H1 (cell line): ENCODE measurements around the gene PPARD. TPM values are rescaled to one million over a fixed set of nuclear protein-coding genes. Genes with fewer than 3 reads are reported as not detected.

ENCODE experiments used
- CTCF ChIA-PET: fragments of 300-600 bp; sonication (Branson Sonifier 250); formaldehyde crosslinking; loops from one replicate; lab custom pipeline; 2021; ENCODE audit not compliant: partially characterized antibody; lab: Charles Lee
- POLR2A ChIA-PET: fragments of 300-600 bp; sonication (Branson Sonifier 250); formaldehyde crosslinking; loops from one replicate; lab custom pipeline; 2021; ENCODE audit warnings: inconsistent platforms; ENCODE audit not compliant: partially characterized antibody; lab: Charles Lee
- DNase-seq, 2 experiments: peaks; one replicate each; pipeline versions ENCODE4 v3.0.0 to v3.0.0-alpha.2; 2010 to 2022; ENCODE audit warnings: low spot score in 2 of 2, low read depth in 1 of 2, mixed read lengths in 1 of 2
- FAIRE-seq: peaks from 2 replicates; lab custom pipeline; 2011; peaks lifted over from hg19 to GRCh38; lab: Jason Lieb, UNC
- H2AFZ ChIP-seq: 2 replicates; pipeline ENCODE4 v1.8.1; 2012; ENCODE audit warnings: low read length, inconsistent platforms
- H2AK5ac ChIP-seq: 2 replicates; pipeline ENCODE4 v1.6.1; 2013; ENCODE audit warnings: low read depth, low read length
- H2BK120ac ChIP-seq: replicated peaks from 2 replicates; pipeline ENCODE3; 2013; ENCODE audit warnings: low read depth, low read length, inconsistent platforms
- H2BK12ac ChIP-seq: 2 replicates; pipeline ENCODE4 v1.6.1; 2013; ENCODE audit warnings: low read depth, low read length
- H2BK15ac ChIP-seq: 2 replicates; pipeline ENCODE4 v1.6.1; 2013; ENCODE audit warnings: low read length
- H2BK20ac ChIP-seq: 2 replicates; pipeline ENCODE4 v1.6.1; 2013; ENCODE audit warnings: low read length
- H2BK5ac ChIP-seq: 2 replicates; pipeline ENCODE4 v1.6.1; 2013; ENCODE audit warnings: low read depth, low read length
- H3K14ac ChIP-seq: 2 replicates; pipeline ENCODE4 v1.6.1; 2013; ENCODE audit warnings: inconsistent platforms; ENCODE audit not compliant: insufficient read length
- H3K18ac ChIP-seq: 2 replicates; pipeline ENCODE4 v1.6.1; 2013; ENCODE audit warnings: low read length; ENCODE audit errors: extremely low read depth
- H3K23ac ChIP-seq: 2 replicates; pipeline ENCODE4 v1.6.1; 2013; ENCODE audit warnings: inconsistent platforms; ENCODE audit not compliant: insufficient read length
- H3K23me2 ChIP-seq: 2 replicates; pipeline ENCODE4 v1.6.1; 2013; ENCODE audit warnings: low read depth, low read length
- H3K27ac ChIP-seq: 2 replicates; pipeline ENCODE4 v1.6.1; 2011; ENCODE audit warnings: low read depth, low read length, inconsistent platforms
- H3K27me3 ChIP-seq, 4 experiments: replicated peaks in 1 of 4; 1 replicate in 1 of 4; 2 replicates in 3 of 4; pipeline versions ENCODE4 v1.6.1 to v1.8.1; 2011 to 2013; ENCODE audit warnings: low read length in 3 of 4, mild to moderate bottlenecking in 3 of 4, inconsistent platforms in 2 of 4, mixed read lengths in 2 of 4, moderate library complexity in 1 of 4; ENCODE audit not compliant: control insufficient read depth in 3 of 4, insufficient read depth in 3 of 4; ENCODE audit errors: extremely low read depth in 1 of 4
- H3K36me3 ChIP-seq, 4 experiments: 2 replicates each; pipeline versions ENCODE4 v1.6.1 to v1.8.1; 2011 to 2013; ENCODE audit warnings: mild to moderate bottlenecking in 4 of 4, low read length in 3 of 4, moderate library complexity in 2 of 4, control low read depth in 1 of 4, inconsistent platforms in 1 of 4; ENCODE audit not compliant: insufficient read depth in 4 of 4, control insufficient read depth in 2 of 4
- H3K4ac ChIP-seq: replicated peaks from 2 replicates; pipeline ENCODE3; 2013; ENCODE audit warnings: low read length, low read depth, mixed read lengths, inconsistent platforms; ENCODE audit not compliant: insufficient read length
- H3K4me1 ChIP-seq, 4 experiments: replicated peaks in 1 of 4; 1 replicate in 1 of 4; 2 replicates in 3 of 4; pipeline versions ENCODE4 v1.6.1 to v1.8.1; 2011 to 2013; ENCODE audit warnings: low read length in 3 of 4, inconsistent platforms in 2 of 4, mixed read lengths in 1 of 4; ENCODE audit not compliant: insufficient read depth in 4 of 4, control insufficient read depth in 3 of 4
- H3K4me2 ChIP-seq, 2 experiments: 2 replicates each; pipeline versions ENCODE4 v1.6.1 to v1.8.1; 2011 to 2013; ENCODE audit warnings: low read depth in 2 of 2, low read length in 2 of 2, control low read depth in 1 of 2, inconsistent platforms in 1 of 2, mild to moderate bottlenecking in 1 of 2; ENCODE audit not compliant: insufficient read depth in 1 of 2
- H3K4me3 ChIP-seq, 4 experiments: fragments of 200-600, 300-600 bp in 1 of 4; sonication (generic), shearing (Covaris generic), sonication (Bioruptor Twin) in 1 of 4; 2 replicates each; pipeline versions ENCODE4 v1.5.1 to v1.8.1; 2011 to 2016; ENCODE audit warnings: low read length in 4 of 4, low read depth in 3 of 4, control low read depth in 2 of 4, inconsistent platforms in 2 of 4, mild to moderate bottlenecking in 2 of 4, mixed read lengths in 1 of 4, moderate library complexity in 1 of 4; ENCODE audit not compliant: insufficient read depth in 2 of 4; ENCODE audit errors: extremely low read depth in 1 of 4
- H3K56ac ChIP-seq: replicated peaks from 2 replicates; pipeline ENCODE3; 2013; ENCODE audit warnings: low read depth, mild to moderate bottlenecking, mixed read lengths, low read length, inconsistent platforms; ENCODE audit not compliant: insufficient read length
- H3K79me1 ChIP-seq: 2 replicates; pipeline ENCODE4 v1.6.1; 2013; ENCODE audit warnings: low read depth, low read length, control low read depth
- H3K79me2 ChIP-seq, 2 experiments: 2 replicates each; pipeline versions ENCODE4 v1.6.1 to v1.8.1; 2012 to 2013; ENCODE audit warnings: low read length in 2 of 2, mild to moderate bottlenecking in 2 of 2, inconsistent platforms in 1 of 2; ENCODE audit not compliant: insufficient read depth in 2 of 2, control insufficient read depth in 1 of 2
- H3K9ac ChIP-seq, 4 experiments: replicated peaks in 1 of 4; 1 replicate in 1 of 4; 2 replicates in 3 of 4; pipeline versions ENCODE4 v1.6.1 to v1.8.1; 2011 to 2013; ENCODE audit warnings: low read depth in 3 of 4, low read length in 3 of 4, control low read depth in 2 of 4, mild to moderate bottlenecking in 2 of 4, moderate library complexity in 2 of 4, inconsistent platforms in 1 of 4; ENCODE audit errors: extremely low read depth in 1 of 4
- H3K9me3 ChIP-seq, 2 experiments: 2 replicates each; pipeline versions ENCODE4 v1.6.1 to v1.8.1; 2012 to 2013; ENCODE audit warnings: mild to moderate bottlenecking in 2 of 2, moderate library complexity in 2 of 2, control low read depth in 1 of 2, inconsistent platforms in 1 of 2, low read depth in 1 of 2, low read length in 1 of 2, mixed read lengths in 1 of 2; ENCODE audit not compliant: insufficient read depth in 2 of 2
- H4K20me1 ChIP-seq, 2 experiments: replicated peaks in 1 of 2; 2 replicates each; pipeline versions ENCODE3 to v1.8.1; 2011 to 2013; ENCODE audit warnings: inconsistent platforms in 2 of 2, low read length in 2 of 2, mild to moderate bottlenecking in 1 of 2; ENCODE audit not compliant: insufficient read depth in 2 of 2, control insufficient read depth in 1 of 2
- H4K5ac ChIP-seq: 2 replicates; pipeline ENCODE4 v1.6.1; 2013; ENCODE audit warnings: low read length, low read depth, mixed read lengths, inconsistent platforms; ENCODE audit not compliant: insufficient read length
- H4K8ac ChIP-seq: 2 replicates; pipeline ENCODE4 v1.8.0; 2013; ENCODE audit warnings: mild to moderate bottlenecking, moderate library complexity, low read length, inconsistent platforms; ENCODE audit not compliant: insufficient read depth; ENCODE audit errors: extremely low read depth
- H4K91ac ChIP-seq: replicated peaks from 2 replicates; pipeline ENCODE3; 2013; ENCODE audit warnings: low read length, mixed read lengths, inconsistent platforms; ENCODE audit not compliant: insufficient read length
- ASH2L ChIP-seq: fragments of 200-600, 300-600 bp; sonication (generic); IDR thresholded peaks from one replicate; pipeline ENCODE4 v1.7.1; 2017; ENCODE audit warnings: low read length
- ATF2 ChIP-seq: IDR thresholded peaks from 2 replicates; pipeline ENCODE4 v1.6.1; 2012; ENCODE audit warnings: low read length, inconsistent platforms
- CEBPB ChIP-seq: IDR thresholded peaks from 2 replicates; pipeline ENCODE4 v1.6.1; 2012; ENCODE audit warnings: low read depth, low read length
- CTBP2 ChIP-seq: IDR thresholded peaks from 2 replicates; pipeline ENCODE4 v1.7.0; 2011; ENCODE audit warnings: borderline replicate concordance, mild to moderate bottlenecking, moderate library complexity, mixed read lengths, low read length; ENCODE audit not compliant: insufficient read depth, insufficient read length
- PHF8 ChIP-seq: fragments of 200-600 bp; sonication (generic); conservative IDR thresholded peaks from 2 replicates; pipeline ENCODE4 v1.7.1; 2012; ENCODE audit warnings: low read depth, mild to moderate bottlenecking, inconsistent platforms, low read length, moderate library complexity
- POLR2A ChIP-seq, 2 experiments: IDR thresholded peaks; 1 replicate in 1 of 2; 2 replicates in 1 of 2; pipeline ENCODE4 v1.6.1; 2011; ENCODE audit warnings: low read depth in 2 of 2, low read length in 2 of 2, mild to moderate bottlenecking in 2 of 2; ENCODE audit errors: control extremely low read depth in 1 of 2
- POLR2AphosphoS5 ChIP-seq: IDR thresholded peaks from 2 replicates; pipeline ENCODE4 v1.6.1; 2011; ENCODE audit warnings: low read depth, low read length
- RFX5 ChIP-seq: IDR thresholded peaks from 2 replicates; pipeline ENCODE4 v1.6.1; 2011; ENCODE audit warnings: low read depth, low read length, improper control_type of control experiment, borderline replicate concordance
- SAP30 ChIP-seq: fragments of 300-600 bp; sonication (generic); IDR thresholded peaks from 2 replicates; pipeline ENCODE4 v1.7.1; 2012; ENCODE audit warnings: low read length, moderate library complexity, mild to moderate bottlenecking, inconsistent platforms; ENCODE audit not compliant: insufficient read depth, insufficient replicate concordance
- TBP ChIP-seq: IDR thresholded peaks from 2 replicates; pipeline ENCODE4 v1.6.1; 2011; ENCODE audit warnings: low read depth, low read length, improper control_type of control experiment
- WGBS, 2 experiments: shearing (Covaris generic) in 1 of 2; methylation state at CpG; one replicate each; pipeline versions ENCODE4 v1.1.6 to v1.1.7; 2013 to 2015; ENCODE audit warnings: low lambda C conversion rate in 2 of 2, mixed read lengths in 2 of 2, inconsistent platforms in 1 of 2, low coverage in 1 of 2, missing lambda C conversion rate in 1 of 2; ENCODE audit not compliant: insufficient replicate concordance in 2 of 2, insufficient coverage in 1 of 2, insufficient read length in 1 of 2; ENCODE audit errors: extremely low coverage in 1 of 2, missing lambda C conversion rate in 1 of 2; 5-methylcytosine and 5-hydroxymethylcytosine counted together
- polyA plus RNA-seq, 7 experiments: library from polyadenylated mRNA; depleted of rRNA in 3 of 7; stranded (reverse) in 5 of 7; unstranded in 2 of 7; fragments of >200 nt in 5 of 7; fragments of 200-250 nt in 2 of 7; gene quantifications; 1 replicate in 5 of 7; 2 replicates in 1 of 7; 4 replicates in 1 of 7; pipeline versions ENCODE4 v1.2.1 to v1.2.3, GENCODE V29; 2011 to 2013; ENCODE audit warnings: missing spikeins in 2 of 7, mixed read lengths in 2 of 7
- total RNA-seq: library from RNA; stranded (reverse); fragmentation: NEBNext Ultra II Directional; extraction: Animal tissue kit (Norgen Biotek cat#: 25700); gene quantifications from 2 replicates; pipeline ENCODE4 v1.2.1, GENCODE V29; 2021

The PPARD gene
- total and polyA plus RNA-seq, 2 of the 8 experiments (the other 6 are each of a cell fraction or from before 2014, with no cell fraction given) = 14.6 to 14.9 TPM

DNA sequence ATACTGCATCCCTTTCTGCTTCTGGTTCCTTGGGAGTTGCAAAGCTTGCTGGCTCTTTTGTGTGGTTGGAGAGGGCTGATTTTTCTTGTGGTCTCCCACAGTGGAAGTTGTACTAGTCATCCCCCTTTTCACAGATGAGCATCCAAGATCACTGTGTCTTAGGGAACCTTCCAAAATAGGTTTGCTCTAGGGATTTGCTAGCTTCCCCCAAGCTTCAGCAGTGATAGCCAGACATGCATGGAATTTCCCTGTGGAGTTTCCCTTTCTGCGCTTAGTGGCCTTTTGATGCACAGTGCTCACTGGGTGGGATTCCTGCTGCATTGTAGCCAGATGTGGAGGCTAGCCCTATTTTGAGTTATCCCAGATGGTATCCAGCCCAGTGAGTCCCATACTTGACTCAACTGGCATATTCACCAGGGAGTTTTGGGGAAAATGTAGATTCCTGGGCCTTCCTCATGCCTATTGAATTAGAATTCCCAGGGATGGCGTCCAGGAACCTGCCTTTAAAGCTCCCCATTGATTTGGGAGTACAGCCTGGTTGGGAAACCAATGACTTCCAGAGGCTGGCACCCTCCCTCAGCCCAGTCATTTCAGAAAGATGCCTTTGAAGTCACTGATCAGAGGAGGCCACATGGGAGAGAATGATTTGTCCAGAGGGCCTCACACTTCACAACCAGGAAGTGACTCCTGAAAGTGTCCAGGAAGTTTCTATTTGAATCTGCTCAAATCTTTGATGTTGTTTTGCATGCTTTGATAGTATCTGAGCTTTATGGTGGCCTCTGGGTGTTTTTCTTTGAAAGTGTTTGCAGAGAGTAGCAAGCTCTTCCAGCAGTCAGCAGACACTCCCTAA lies 25.9 kb downstream of the PPARD start:
- no peak overlapping the region for H3K4ac ChIP-seq
- no peaks in the 10 kb centered on the region for H3K23me2 ChIP-seq
- 86% methylated on average over 2 of the region's 2 CpGs; no CpG with 5 or more reads in 1 of the 2 experiments for WGBS, 2 experiments
- H4K8ac ChIP-seq = no peak overlapping the region
- H3K27ac ChIP-seq = no peak overlapping the region
- H2BK15ac ChIP-seq = no peak overlapping the region
- H2AK5ac ChIP-seq = no peak overlapping the region
- H2BK20ac ChIP-seq = no peak overlapping the region
- FAIRE-seq (no peak), DNase-seq (no peak)
- no peak overlapping the region for H3K4me2 ChIP-seq
- no peaks in the 10 kb centered on the region for H3K9me3 ChIP-seq
- no peak overlapping the region for H2AFZ ChIP-seq
- no peaks in the 10 kb centered on the region for H3K36me3 ChIP-seq
- H3K4me3 ChIP-seq = no peak overlapping the region
- CTCF ChIA-PET = interaction anchor here (0.6 to 1.3 kb wide), 2 partner anchors 22 to 47 kb away, joined by 3 to 4 read pairs; no protein-coding TSS in a partner anchor
- H3K56ac ChIP-seq = no peak overlapping the region
- POLR2A ChIA-PET = interaction anchor here (0.6 kb wide), 1 partner anchor 103 kb away, joined by 3 read pairs; no protein-coding TSS in a partner anchor
- H3K14ac ChIP-seq = no peak overlapping the region
- no peaks in the 10 kb centered on the region; the same call in none of the 2 replicates for H3K79me1 ChIP-seq
- no peaks in the 10 kb centered on the region for H3K27me3 ChIP-seq
- H4K20me1 ChIP-seq = no peaks in the 10 kb centered on the region
- H3K4me1 ChIP-seq = peaks cover 0 to 3% (median 0%) of the 10 kb centered on the region in 4 experiments; a peak in 3 of 7 replicates
- peaks cover 0 to 6% of the 10 kb centered on the region in 2 experiments; a peak in 1 of 4 replicates for H3K79me2 ChIP-seq
- no peak overlapping the region for H3K9ac ChIP-seq
- H4K91ac ChIP-seq = no peak overlapping the region
- H4K5ac ChIP-seq = no peak overlapping the region
- H3K18ac ChIP-seq = no peak overlapping the region
- H2BK120ac ChIP-seq = no peak overlapping the region
- no peak overlapping the region for H2BK12ac ChIP-seq
- H3K23ac ChIP-seq = no peak overlapping the region
- H2BK5ac ChIP-seq = no peak overlapping the region
- TF ChIP-seq POLR2AphosphoS5 (no peak), CEBPB (no peak), ASH2L (no peak), TBP (no peak), ATF2 (no peak), CTBP2 (no peak), POLR2A (IDR thresholded peaks at IDR 0.05; ENCODE audit: control extremely low read depth in 1 of 2, low read depth in 2 of 2, low read length in 2 of 2) (no peak), SAP30 (no peak), PHF8 (no peak), RFX5 (no peak)
